K562 (cell line): Measurements from ENCODE around the gene ADIPOR2. TPM values are rescaled to one million over a fixed set of nuclear protein-coding genes. Genes with fewer than 3 reads are reported as not detected.

Source experiments
- ATAC-seq: fragments of 200-7000 bp; cut with Tn5 transposase; 3 replicates; pipeline ENCODE4 v1.9.1; 2020; ENCODE audit warnings: moderate library complexity
- BruUV-seq: library from RNA; stranded (reverse); fragments of 400-500 nt; replicated peaks from 2 replicates; lab custom pipeline; 2021; lab: Mats Ljungman, UMichigan
- CTCF ChIA-PET: fragments of 300-600 bp; formaldehyde crosslinking; extraction: SDS; loops from one replicate; lab custom pipeline; 2021; ENCODE audit warnings: low intra/inter-chr PET ratio; lab: Yijun Ruan, JAX
- POLR2A ChIA-PET: fragments of 300-600, 350-650 bp; sonication (Branson Sonifier 250); formaldehyde crosslinking; extraction: SDS; loops from one replicate; lab custom pipeline; 2021; ENCODE audit warnings: antibody characterized with exemption, inconsistent platforms; lab: Yijun Ruan, JAX
- DNase-seq, 4 experiments: peaks; one replicate each; pipeline versions ENCODE4 v3.0.0 to v3.0.0-alpha.2; 2011 to 2018; ENCODE audit warnings: low spot score in 3 of 4, mixed read lengths in 3 of 4; ENCODE audit errors: extremely low read depth in 1 of 4
- FAIRE-seq: peaks from 2 replicates; lab custom pipeline; 2011; peaks lifted over from hg19 to GRCh38; lab: Jason Lieb, UNC
- H2AFZ ChIP-seq: 2 replicates; pipeline ENCODE4 v1.6.0; 2011; ENCODE audit warnings: low read depth, low read length, control low read depth, inconsistent platforms
- H3K27ac ChIP-seq: fragments of 200-600 bp; 3 replicates; pipeline ENCODE4 v1.8.0; 2011; ENCODE audit warnings: low read depth, mild to moderate bottlenecking, control low read depth, inconsistent platforms, low read length, moderate library complexity, mixed read lengths; ENCODE audit errors: extremely low read depth
- H3K27me3 ChIP-seq, 2 experiments: fragments of 300-600 bp in 1 of 2; 2 replicates in 1 of 2; 3 replicates in 1 of 2; pipeline versions ENCODE4 v1.6.0 to v1.8.0; 2011; ENCODE audit warnings: inconsistent platforms in 2 of 2, low read length in 2 of 2, mild to moderate bottlenecking in 1 of 2, mixed read lengths in 1 of 2, moderate library complexity in 1 of 2; ENCODE audit not compliant: control insufficient read depth in 2 of 2, insufficient read depth in 2 of 2
- H3K36me3 ChIP-seq: fragments of 300-600 bp; 3 replicates; pipeline ENCODE4 v1.8.0; 2011; ENCODE audit warnings: mild to moderate bottlenecking, low read length, inconsistent platforms; ENCODE audit not compliant: control insufficient read depth, insufficient read depth
- H3K4me1 ChIP-seq, 2 experiments: fragments of 200-600 bp in 1 of 2; replicated peaks in 1 of 2; 2 replicates in 1 of 2; 3 replicates in 1 of 2; pipeline versions ENCODE4 v1.5.1 to v1.8.0; 2011; ENCODE audit warnings: inconsistent platforms in 2 of 2, low read length in 2 of 2, mild to moderate bottlenecking in 1 of 2, mixed read lengths in 1 of 2, moderate library complexity in 1 of 2; ENCODE audit not compliant: control insufficient read depth in 2 of 2, insufficient read depth in 2 of 2
- H3K4me2 ChIP-seq: 2 replicates; pipeline ENCODE4 v1.6.1; 2011; ENCODE audit warnings: low read length, control low read depth, inconsistent platforms, mixed read lengths; ENCODE audit not compliant: insufficient read depth
- H3K4me3 ChIP-seq: fragments of 200-600 bp; sonication (generic), shearing (Covaris generic); 2 replicates; pipeline ENCODE4 v1.5.1; 2016; ENCODE audit warnings: control low read depth, inconsistent platforms
- H3K79me2 ChIP-seq: fragments of 200-600 bp; 3 replicates; pipeline ENCODE4 v1.8.0; 2011; ENCODE audit warnings: low read length, inconsistent platforms; ENCODE audit not compliant: control insufficient read depth, insufficient read depth
- H3K9ac ChIP-seq, 2 experiments: 2 replicates each; pipeline versions ENCODE4 v1.6.0 to v1.6.1; 2011; ENCODE audit warnings: low read depth in 2 of 2, low read length in 2 of 2, control low read depth in 1 of 2, inconsistent platforms in 1 of 2, mild to moderate bottlenecking in 1 of 2, mixed read lengths in 1 of 2; ENCODE audit not compliant: insufficient read depth in 1 of 2
- H3K9me1 ChIP-seq: one replicate; pipeline ENCODE4 v1.6.0; 2011; ENCODE audit warnings: inconsistent platforms, mild to moderate bottlenecking, low read length, moderate library complexity; ENCODE audit not compliant: control insufficient read depth, insufficient read depth
- H3K9me3 ChIP-seq: replicated peaks from 2 replicates; pipeline ENCODE4 v1.5.1; 2011; ENCODE audit warnings: low read depth, low read length, inconsistent platforms; ENCODE audit not compliant: control insufficient read depth, insufficient read depth
- H4K20me1 ChIP-seq: replicated peaks from 2 replicates; pipeline ENCODE4 v1.6.1; 2011; ENCODE audit warnings: low read length, inconsistent platforms, mixed read lengths; ENCODE audit not compliant: control insufficient read depth, insufficient read depth
- FUS ChIP-seq: fragments of 200-400 bp; formaldehyde crosslinking; optimal IDR thresholded peaks from 2 replicates; pipeline ENCODE3; 2017; ENCODE audit warnings: low read depth, low read length
- GTF2E2 ChIP-seq: fragments of 200-800 bp; sonication (Bioruptor generic); IDR thresholded peaks from 2 replicates; pipeline ENCODE4 v1.6.1; 2016; ENCODE audit warnings: missing genetic modification characterization, missing compliant biosample characterization
- L3MBTL2 ChIP-seq: fragments of 450-650 bp; IDR thresholded peaks from 2 replicates; pipeline ENCODE4 v1.6.1; 2016; ENCODE audit warnings: mild to moderate bottlenecking, moderate library complexity
- RBFOX2 ChIP-seq: fragments of 200-400 bp; formaldehyde crosslinking; IDR thresholded peaks from 2 replicates; pipeline ENCODE4 v1.6.1; 2017; ENCODE audit warnings: low read depth, mild to moderate bottlenecking, low read length, moderate library complexity
- THRB ChIP-seq: fragments of 450-650 bp; formaldehyde crosslinking; conservative IDR thresholded peaks from 2 replicates; pipeline ENCODE4 v1.4.0; 2022; ENCODE audit warnings: mild to moderate bottlenecking, missing genetic modification characterization
- ZBTB33 ChIP-seq: sonication (generic); formaldehyde crosslinking; IDR thresholded peaks from 2 replicates; pipeline ENCODE4 v1.8.1; 2023; ENCODE audit warnings: mild to moderate bottlenecking, missing genetic modification reagents
- WGBS: fragments of 100-300 bp; shearing (Covaris generic); methylation state at CpG from one replicate; pipeline ENCODE4 v1.1.6; 2016; ENCODE audit warnings: low coverage, mixed read lengths; ENCODE audit not compliant: insufficient coverage; ENCODE audit errors: missing lambda C conversion rate; 5-methylcytosine and 5-hydroxymethylcytosine counted together
- in situ Hi-C: fragments of 300-500 bp; cut with MboI; formaldehyde crosslinking; loops from 4 replicates; pipeline ENCODE4 v1.15.0; 2018; ENCODE audit warnings: inconsistent platforms, mixed read lengths
- intact Hi-C: fragments of 100-400 bp; cut with micrococcal nuclease; formaldehyde crosslinking; loops from 2 replicates; pipeline ENCODE4 v1.14.2; 2022
- polyA plus RNA-seq, 8 experiments: library from polyadenylated mRNA; depleted of rRNA in 4 of 8; stranded (reverse) in 5 of 8; unstranded in 3 of 8; fragments of >200 nt; fragmentation: Nextera tagmentation in 2 of 8; fragmentation: Illumina TruSeq in 1 of 8; extraction: Ambion mirVana in 2 of 8; extraction: Trizol in 1 of 8; gene quantifications; 2 replicates each; pipeline versions ENCODE4 v1.2.1 to v1.2.3, GENCODE V29; 2011 to 2014; ENCODE audit warnings: inconsistent platforms in 1 of 8, missing spikeins in 1 of 8
- total RNA-seq, 7 experiments: library from RNA; depleted of rRNA in 6 of 7; stranded (reverse); fragments of >200 nt in 6 of 7; fragmentation: Illumina TruSeq in 2 of 7; extraction: Trizol in 2 of 7; gene quantifications; 2 replicates each; pipeline versions ENCODE4 v1.2.1 to v1.2.3, GENCODE V29; 2011 to 2021; ENCODE audit warnings: low replicate concordance in 1 of 7

The ADIPOR2 gene
- total and polyA plus RNA-seq, 9 of the 15 experiments (the other 6 are each of a cell fraction or from before 2014, with no cell fraction given), result 10.9 to 63.5 (median 46.0) TPM

GRCh38 chr12:1795785-1796514 is 105.1 kb downstream of the ADIPOR2 start (continued):
- no peak for TF ChIP-seq THRB (CRISPR knock-in tag)
- TF ChIP-seq, all 486 proteins: peak for 43

- TF ChIP-seq L3MBTL2 (0 out of 2 replicates have a peak, but pooled peaks have one; percentile 1), FUS (no peak), RBFOX2 (peak; percentile 13; the same call in 1 of the 2 replicates), GTF2E2 (no peak), ZBTB33 (peak; percentile 52)
- intact Hi-C loops, result loop anchor here (1.0 to 10.0 kb wide), 2 partner anchors 144 to 238 kb away; no protein-coding TSS in a partner anchor
- H3K4me3 ChIP-seq, result no peak overlapping the region
- DNase-seq (no peak), FAIRE-seq (no peak), ATAC-seq (no peak)
- no peaks in the 10 kb centered on the region for H4K20me1 ChIP-seq
- peak overlapping the region; percentile 82 for H2AFZ ChIP-seq
- no peaks in the 10 kb centered on the region for H3K36me3 ChIP-seq
- no peaks in the 10 kb centered on the region for H3K27me3 ChIP-seq
- no peaks in the 10 kb centered on the region for H3K9me3 ChIP-seq
- H3K4me1 ChIP-seq, result peaks cover 0 to 43% of the 10 kb centered on the region in 2 experiments; a peak in 4 of 5 replicates
- ChIA-PET POLR2A (no interaction called here), CTCF (interaction anchor here (1.5 to 3.4 kb wide), 3 partner anchors 143 to 786 kb away, joined by 4 to 44 read pairs (median 6); no protein-coding TSS in a partner anchor)
- no peak overlapping the region for H3K9ac ChIP-seq
- H3K27ac ChIP-seq, result 0 out of 3 replicates have a peak overlapping the region, but pooled peaks have one; percentile 19
- no peaks in the 10 kb centered on the region for H3K79me2 ChIP-seq
- peak overlapping the region; percentile 25; the same call in 1 of the 2 replicates for H3K4me2 ChIP-seq
- no peaks in the 10 kb centered on the region for H3K9me1 ChIP-seq
- no TSS peak for BruUV-seq
- WGBS, result 100% methylated on average over 6 of the region's 43 CpGs
- in situ Hi-C loops, result no loop called here
Observed at GRCh38 chr12:1796515-1797010, 105.7 kb downstream of the ADIPOR2 start.
